ENCODE data around the gene TIAM1.
"Not testable (repeated sequence)": the region's sequence is repeated elsewhere in the genome, so short reads cannot be mapped to it uniquely, and the experiment has no call there.

TIAM1 gene

GRCh38 chr21:31236528-31236927, 107.5 kb downstream of the TIAM1 start:
- DNase-seq, result no peak

GRCh38 chr21:31235671-31236450, 108.2 kb downstream of the TIAM1 start:
- no peak for DNase-seq

DNA sequence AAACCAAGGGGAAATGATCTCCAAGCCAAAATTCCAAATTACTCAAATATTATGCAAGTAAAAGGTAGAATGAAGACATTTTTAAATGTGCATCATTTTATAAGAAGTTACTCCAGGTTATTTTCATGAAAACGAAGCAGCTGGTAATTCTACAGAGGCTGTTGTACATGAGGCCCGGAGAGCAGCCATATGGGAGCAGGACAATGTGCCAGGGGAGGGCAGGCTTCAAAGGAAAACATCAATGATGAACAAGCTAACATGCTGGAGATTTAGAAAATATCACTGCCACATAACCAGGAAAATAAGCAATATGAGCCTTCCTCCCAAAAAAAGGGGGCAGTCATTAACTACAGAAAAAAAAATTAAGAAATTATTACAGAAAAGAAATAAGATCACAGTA, 109.1 kb downstream of the TIAM1 start:
- no peak for DNase-seq

DNA sequence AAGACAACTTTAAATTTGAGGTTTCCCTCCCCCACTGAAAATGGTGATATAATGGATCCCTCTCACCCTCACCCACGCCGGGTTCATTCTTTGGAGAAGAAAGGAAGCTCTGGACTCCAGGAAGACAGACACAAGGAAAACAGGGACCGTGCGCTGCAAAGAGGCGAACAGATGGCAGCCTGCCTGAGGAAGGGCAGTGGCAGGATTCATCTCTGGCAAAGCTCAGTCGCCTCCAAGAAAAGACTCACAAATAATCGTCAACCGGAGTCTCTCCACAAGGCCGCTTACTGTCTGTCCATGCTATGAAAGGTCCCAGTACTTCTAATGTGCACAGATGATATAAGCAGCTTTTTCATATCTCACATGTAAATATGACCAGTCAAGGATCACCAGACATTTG, 110.3 kb downstream of the TIAM1 start:
- DNase-seq, result no peak

DNA sequence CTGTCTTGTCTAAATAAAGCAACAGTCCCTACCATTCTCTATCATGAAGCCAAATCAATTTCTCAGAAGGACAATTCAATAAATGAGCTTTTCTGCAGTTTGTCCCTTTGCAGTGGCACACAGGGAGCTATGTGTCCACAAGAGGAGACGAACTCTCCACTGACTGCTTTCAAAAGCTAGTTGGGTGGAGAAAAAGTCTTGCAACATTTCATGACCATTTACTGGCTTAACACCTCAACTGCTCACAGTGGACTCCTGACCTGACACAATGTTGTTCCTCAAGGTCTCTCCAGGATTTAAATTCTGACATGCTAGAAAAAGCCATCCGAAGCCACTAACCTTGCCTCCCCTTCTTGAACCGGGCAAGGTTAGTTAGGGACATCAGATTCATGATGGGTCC, 111.7 kb downstream of the TIAM1 start:
- DNase-seq, result no peak

DNA sequence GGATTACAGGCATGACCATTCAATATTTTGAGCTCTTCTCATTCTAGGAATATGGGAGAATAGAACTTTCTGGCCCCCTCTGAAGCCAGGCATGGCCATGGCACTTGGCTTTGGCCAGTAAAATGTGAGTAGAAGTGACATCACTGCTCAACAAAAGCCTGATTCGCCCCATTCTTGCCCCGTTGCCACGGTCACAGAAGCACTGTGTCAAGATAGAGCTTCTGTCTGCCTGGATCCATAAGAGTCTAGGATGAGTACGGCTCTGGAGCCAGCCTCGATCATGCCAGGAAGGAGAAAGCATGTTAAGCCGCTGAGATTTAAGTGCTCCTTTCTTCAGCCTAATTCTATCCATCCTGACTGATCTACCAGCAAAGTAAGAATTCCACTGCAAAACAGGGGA, 113.1 kb downstream of the TIAM1 start:
- no peak for DNase-seq

GRCh38 chr21:31228723-31229122, 115.3 kb downstream of the TIAM1 start:
- not testable (repeated sequence) for DNase-seq

DNA sequence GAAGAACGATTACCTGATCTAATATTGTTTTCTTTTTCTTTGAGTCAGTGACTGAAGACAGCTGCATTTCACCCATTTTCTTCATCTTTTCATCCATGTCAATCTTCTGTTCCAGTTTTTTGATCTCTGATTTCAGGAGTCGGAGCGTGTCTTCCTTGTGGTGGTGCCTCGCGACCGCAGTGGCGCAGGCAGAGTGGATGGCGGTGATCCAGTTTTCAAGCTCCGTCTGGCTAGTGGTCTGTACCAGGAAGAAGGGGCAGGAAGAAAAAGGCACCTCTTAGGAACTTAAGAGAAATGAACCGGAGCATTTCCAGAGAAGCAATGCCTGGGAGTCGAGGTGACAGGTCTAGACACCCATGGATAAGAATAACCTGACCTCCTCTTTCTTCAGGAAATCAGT, 118.3 kb downstream of the TIAM1 start:
- no peak for DNase-seq

DNA sequence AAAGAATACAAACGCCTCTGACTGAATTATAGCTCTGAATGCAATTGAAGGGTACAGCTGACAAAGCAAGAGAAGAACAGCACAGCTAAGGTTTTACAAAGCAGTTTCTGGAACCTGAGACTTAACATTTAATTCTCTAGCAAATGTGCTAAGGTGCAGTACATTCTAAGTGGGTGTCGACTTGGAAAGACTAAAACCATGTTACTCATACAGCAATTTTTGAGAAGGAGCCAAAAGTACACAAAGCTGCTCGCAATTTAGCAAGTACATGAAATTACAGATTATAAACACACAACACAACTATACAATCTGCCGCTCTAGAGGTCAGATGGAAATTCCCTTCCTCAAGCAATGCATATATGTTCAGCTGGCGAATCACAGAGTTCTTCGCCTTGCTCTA, 121.9 kb downstream of the TIAM1 start:
- DNase-seq, result no peak

DNA sequence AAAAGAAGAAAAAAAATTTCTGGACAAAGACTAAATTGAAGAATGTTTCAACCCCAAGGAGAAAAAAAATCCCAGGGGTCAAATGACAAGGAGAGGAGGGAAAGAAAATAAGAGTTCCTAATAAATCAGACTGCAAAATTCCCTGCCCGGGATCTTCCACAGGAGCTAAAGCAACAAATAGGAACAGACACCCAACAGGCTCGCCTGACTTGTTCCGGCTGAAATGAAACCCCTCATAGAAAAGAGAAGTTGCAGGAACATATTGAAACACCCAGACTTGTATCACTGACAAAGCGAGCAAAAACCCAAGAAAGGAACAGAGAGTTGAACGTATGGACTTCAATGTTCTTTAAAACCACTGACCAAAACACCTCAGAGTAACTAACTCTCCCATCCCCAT, 123.0 kb downstream of the TIAM1 start:
- no peak for DNase-seq

DNA sequence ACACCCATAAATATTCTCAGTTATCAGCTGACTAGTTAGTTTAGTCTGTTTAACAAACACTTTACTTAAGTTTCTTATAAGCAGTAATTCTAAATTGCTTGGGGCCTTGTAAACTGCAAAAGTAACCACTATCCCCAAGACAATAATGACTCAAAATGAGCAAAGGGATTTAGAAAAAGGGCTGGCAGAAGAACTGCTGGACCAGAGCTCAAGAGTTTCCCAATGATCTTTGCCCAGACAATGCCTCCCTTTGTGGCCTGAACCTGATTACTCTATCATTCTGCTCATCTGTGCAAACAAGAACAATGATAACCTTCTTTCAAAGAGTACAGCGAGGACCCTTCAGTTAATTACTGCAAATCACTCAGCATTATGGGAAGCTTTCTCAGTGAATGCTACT, 123.5 kb downstream of the TIAM1 start:
- DNase-seq, result no peak

DNA sequence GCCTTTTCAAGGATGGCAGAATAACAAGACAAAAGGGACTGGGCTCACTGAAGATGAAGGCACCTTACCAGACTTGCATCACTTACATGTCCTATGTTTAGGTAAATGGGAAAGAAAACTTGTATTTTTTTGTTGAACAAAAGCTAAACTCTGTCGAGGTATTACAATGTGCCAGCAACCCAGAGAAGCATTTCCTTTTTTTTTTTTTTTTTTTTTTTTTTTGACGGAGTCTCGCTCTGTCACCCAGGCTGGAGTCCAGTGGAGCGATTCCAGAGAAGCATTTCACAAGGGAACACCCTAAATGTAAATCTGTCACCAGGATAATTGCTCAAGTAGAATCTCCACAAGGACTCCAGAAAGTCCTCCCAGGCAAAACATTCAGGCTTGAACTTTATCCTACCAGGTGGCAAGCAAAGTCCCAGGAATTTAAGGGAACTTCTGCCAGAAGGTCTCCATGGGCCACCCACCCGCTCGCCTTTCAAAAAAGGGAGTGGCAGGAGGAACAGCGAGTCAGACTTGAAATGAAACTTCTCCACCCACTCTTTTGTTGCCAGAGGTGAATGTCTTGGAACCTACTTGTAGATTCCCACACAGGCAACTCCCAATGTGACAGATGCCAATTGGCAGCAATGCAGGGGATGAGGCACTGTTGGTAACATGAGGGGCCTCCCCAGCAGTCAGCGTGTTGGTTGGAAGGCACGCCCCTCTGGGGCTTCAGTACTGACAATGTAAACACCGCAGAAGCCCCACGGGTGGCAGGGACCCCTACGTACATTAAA, 125.0 kb downstream of the TIAM1 start:
- no peak for DNase-seq

DNA sequence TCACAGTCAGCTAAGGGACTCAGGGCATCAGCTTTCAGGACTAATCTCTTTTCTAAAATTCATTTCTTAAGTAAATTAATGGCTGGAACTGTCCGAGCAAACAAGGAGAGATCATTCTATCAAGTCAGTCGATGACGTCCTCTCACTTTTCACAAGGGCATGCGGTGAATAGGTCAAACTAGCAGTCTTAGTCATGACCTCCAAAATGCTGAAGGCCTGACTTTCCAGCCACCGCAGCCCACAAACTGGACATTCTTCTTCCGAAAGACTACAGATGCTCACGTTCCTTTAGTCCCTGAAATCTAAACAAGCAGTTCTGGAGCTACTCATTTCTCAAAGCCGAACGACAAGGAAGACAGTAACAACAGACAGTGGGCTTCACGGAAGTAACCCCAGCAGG, 127.9 kb downstream of the TIAM1 start:
- no peak for DNase-seq

DNA sequence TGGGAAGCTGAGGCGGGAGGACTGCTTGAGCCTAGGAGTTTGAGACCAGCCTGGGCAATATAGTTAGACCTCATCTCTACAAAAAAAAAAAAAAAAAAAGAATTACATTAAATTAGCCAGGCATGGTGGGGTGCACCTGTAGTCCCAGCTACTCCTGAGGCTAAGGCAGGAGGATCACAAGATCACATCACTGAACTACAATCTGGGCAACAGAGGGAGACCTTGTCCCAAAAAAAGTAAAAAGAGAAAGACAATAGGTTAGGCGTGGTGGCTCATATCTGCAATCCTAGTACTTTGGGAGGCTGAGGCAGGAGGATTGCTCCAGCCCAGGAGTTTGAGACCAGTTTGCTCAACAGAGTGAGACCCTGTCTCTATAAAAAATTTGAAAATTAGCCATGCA, 130.3 kb downstream of the TIAM1 start:
- no peak for DNase-seq

GRCh38 chr21:31211836-31212235, 132.2 kb downstream of the TIAM1 start:
- DNase-seq, result no peak

GRCh38 chr21:31205412-31205811, 138.6 kb downstream of the TIAM1 start:
- DNase-seq, result no peak

DNA sequence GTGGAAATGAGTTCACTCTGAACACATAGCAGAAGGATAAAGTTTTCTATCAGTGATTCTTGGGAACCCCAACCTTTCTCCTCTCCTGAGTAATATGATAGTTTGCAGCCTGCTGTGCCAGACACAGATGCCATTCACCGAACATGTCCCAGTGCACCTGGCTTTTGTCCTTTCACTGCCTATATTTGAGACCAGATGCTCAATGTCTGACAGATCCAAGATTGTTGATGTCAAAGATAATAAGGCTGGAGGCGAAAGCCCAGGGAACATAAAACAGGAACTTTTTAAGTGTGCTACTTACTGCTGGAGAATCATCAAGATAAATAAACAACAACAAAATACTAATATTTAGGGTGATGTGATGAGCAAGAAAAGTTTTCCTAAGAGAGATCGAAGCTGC, 139.3 kb downstream of the TIAM1 start:
- DNase-seq, result no peak

- no peak for DNase-seq
These were observed 140.5 kb downstream of the TIAM1 start for GRCh38 chr21:31203431-31204054.

DNA sequence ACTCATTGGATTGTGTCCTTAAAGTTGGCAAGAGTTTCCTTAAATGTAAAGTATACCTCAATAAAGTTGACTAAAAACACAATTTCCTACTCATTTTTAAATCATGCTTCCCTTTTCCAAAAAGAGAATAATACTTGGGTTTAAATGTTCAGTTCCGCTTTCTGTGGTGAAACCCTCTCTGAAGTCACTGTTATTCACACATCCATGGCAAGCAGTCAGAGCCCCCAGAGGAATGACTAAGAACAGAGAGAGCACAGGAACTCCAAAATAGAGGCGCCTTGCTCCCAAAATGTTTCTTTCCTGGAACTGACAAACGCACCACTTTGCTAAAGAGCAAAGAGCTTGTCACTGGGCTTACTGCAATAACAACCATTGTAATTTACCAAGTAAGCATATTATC, 142.5 kb downstream of the TIAM1 start:
- DNase-seq, result no peak

DNA sequence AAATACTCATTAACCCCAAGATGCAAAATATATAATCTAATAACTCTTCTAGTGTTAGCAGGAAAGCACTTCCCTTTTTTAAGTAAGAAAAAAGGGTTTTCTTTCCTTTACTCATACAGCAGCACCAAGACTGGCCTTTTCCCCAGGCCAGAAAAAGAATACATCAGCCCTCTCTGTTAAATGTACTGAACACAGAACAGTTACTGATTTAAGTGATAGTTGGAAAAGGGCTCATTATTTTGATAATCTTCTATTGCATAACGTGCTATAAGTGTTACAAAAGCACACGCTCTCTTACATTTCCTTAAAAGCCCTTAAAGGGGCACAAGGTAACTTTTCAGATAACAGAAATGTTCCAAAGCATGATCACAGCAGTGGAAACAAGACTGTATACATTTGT, 142.9 kb downstream of the TIAM1 start:
- DNase-seq, result no peak

- DNase-seq, result no peak
These were observed 145.5 kb downstream of the TIAM1 start for GRCh38 chr21:31198575-31198974.

GRCh38 chr21:31196724-31197123, 147.3 kb downstream of the TIAM1 start:
- DNase-seq, result no peak

DNA sequence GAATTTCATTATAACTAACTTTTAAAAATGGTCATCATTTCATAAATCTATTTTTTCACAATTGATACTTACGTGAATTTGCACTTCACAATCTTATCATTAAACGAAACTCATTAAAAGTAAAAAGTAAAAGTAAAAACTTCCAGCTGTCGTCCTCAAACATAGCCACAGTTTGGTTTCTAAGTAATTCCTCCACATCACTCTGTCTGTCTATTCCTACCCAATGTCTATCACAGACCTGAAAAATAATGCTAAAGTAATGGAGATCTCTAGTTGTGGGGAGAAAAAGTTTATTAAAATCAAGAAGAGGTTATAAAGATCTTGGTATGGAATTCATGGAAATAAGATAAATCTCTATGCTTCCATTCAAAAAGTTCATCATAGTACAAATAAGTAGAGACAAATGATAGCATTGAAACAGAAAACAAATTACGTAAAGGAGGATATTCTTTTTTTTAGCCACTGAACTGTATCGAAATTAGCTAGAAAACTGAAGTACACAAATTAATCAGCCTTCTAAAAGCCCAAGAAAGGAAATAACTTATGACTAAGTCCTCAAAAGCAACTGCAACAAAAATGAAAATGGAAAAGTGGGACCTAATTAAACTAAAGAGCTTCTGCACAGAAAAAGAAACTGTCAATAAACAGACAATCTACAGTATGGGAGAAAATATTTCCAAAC, 148.6 kb downstream of the TIAM1 start:
- no peak for DNase-seq

Data from SHP77 treated with DMSO at 0.1 percent for 48 hours (cell line).